Measurements from ENCODE around the gene PIK3CG.

PIK3CG gene

GRCh38 chr7:106844279-106844997, 20.6 kb upstream of the PIK3CG start:
- TF ChIP-seq ZBTB10 (tag by site-specific recombination; IDR thresholded peaks at IDR 0.05) (no peak), ZBTB6 (tag by site-specific recombination; IDR thresholded peaks at IDR 0.05) (no peak), ZNF416 (tag by site-specific recombination; IDR thresholded peaks at IDR 0.05) (no peak), ZNF19 (tag by site-specific recombination; IDR thresholded peaks at IDR 0.05; ENCODE audit: low read depth) (no peak), SALL2 (tag by site-specific recombination; IDR thresholded peaks at IDR 0.05; ENCODE audit: borderline replicate concordance) (no peak), ZNF596 (tag by site-specific recombination; IDR thresholded peaks at IDR 0.05) (no peak), ZNF558 (tag by site-specific recombination; IDR thresholded peaks at IDR 0.05) (no peak), ZNF146 (tag by site-specific recombination; IDR thresholded peaks at IDR 0.05) (no peak), ZBTB17 (tag by site-specific recombination; IDR thresholded peaks at IDR 0.05) (no peak), ZBTB11 (tag by site-specific recombination; conservative IDR thresholded peaks at IDR 0.05; ENCODE audit: low read depth) (no peak), ZNF239 (tag by site-specific recombination; IDR thresholded peaks at IDR 0.05) (no peak), BCL6B (tag by site-specific recombination; IDR thresholded peaks at IDR 0.05) (no peak), ZNF341 (tag by site-specific recombination; IDR thresholded peaks at IDR 0.05; ENCODE audit: low read depth) (no peak)
- ChIA-PET CTCF (interaction anchor here (0.6 kb wide), 1 partner anchor 306 kb away, joined by 3 read pairs; no protein-coding TSS in a partner anchor), POLR2A (no interaction called here)
- Histone ChIP-seq H3K27ac (ENCODE audit: extremely low read depth, low read depth, low read length) (no peak overlapping the region), H3K4me1 (ENCODE audit: control insufficient read depth, insufficient read depth, low read length) (no peaks in the 10 kb centered on the region), H3K36me3 (ENCODE audit: control insufficient read depth in 2 of 2, insufficient read depth in 1 of 2, low read length in 2 of 2) (no peaks in the 10 kb centered on the region), H3K9me3 (ENCODE audit: control insufficient read depth, insufficient read depth, low read depth, low read length) (no peaks in the 10 kb centered on the region), H3K4me3 (ENCODE audit: low read depth, low read length) (no peak overlapping the region)

GRCh38 chr7:106848049-106848448, 17.0 kb upstream of the PIK3CG start:
- Histone ChIP-seq H3K4me1 (ENCODE audit: control insufficient read depth, insufficient read depth, low read length) (no peaks in the 10 kb centered on the region), H3K9me3 (ENCODE audit: control insufficient read depth, insufficient read depth, low read depth, low read length) (no peaks in the 10 kb centered on the region), H3K36me3 (ENCODE audit: control insufficient read depth in 2 of 2, insufficient read depth in 1 of 2, low read length in 2 of 2) (no peaks in the 10 kb centered on the region), H3K27ac (ENCODE audit: extremely low read depth, low read depth, low read length) (no peak overlapping the region), H3K4me3 (ENCODE audit: low read depth, low read length) (no peak overlapping the region)
- ChIA-PET CTCF (interaction anchor here (0.8 kb wide), 1 partner anchor 17 kb away, joined by 3 read pairs; the partner anchor contains the start of gene PIK3CG), POLR2A (no interaction called here)
- TF ChIP-seq ZNF48 (tag by site-specific recombination; IDR thresholded peaks at IDR 0.05) = no peak
- no peak for TF ChIP-seq ZNF555 (tag by site-specific recombination; conservative IDR thresholded peaks at IDR 0.05)
- no peak for TF ChIP-seq ZBTB21 (tag by site-specific recombination; IDR thresholded peaks at IDR 0.05)
- no peak for TF ChIP-seq SCRT1 (tag by site-specific recombination; IDR thresholded peaks at IDR 0.05; ENCODE audit: borderline replicate concordance)
- no peak for TF ChIP-seq TCF7L2 (IDR thresholded peaks at IDR 0.05; ENCODE audit: borderline replicate concordance, low read depth, low read length)
- no peak for TF ChIP-seq ZNF274 (IDR thresholded peaks at IDR 0.05; ENCODE audit: low read length)
- no peak for TF ChIP-seq ZNF274 (tag by site-specific recombination; IDR thresholded peaks at IDR 0.05; ENCODE audit: borderline replicate concordance)
